Pancreas (tissue), 10 donors: Measurements from ENCODE around the gene NXPH4. TPM values are rescaled to one million over a fixed set of nuclear protein-coding genes. Genes with fewer than 3 reads are reported as not detected.

Experiments
- ATAC-seq, 4 donors: fragments of 200-7000 bp; cut with Tn5 transposase; one replicate each; pipeline versions ENCODE4 v1.8.0 to v1.9.1; 2020; ENCODE audit warnings: mild to moderate bottlenecking in 4 of 4, moderate library complexity in 4 of 4
- DNase-seq, 6 donors: peaks; one replicate each; pipeline ENCODE4 v3.0.0-alpha.2; 2020
- FAIRE-seq: peaks from 2 replicates; lab custom pipeline; 2012; peaks lifted over from hg19 to GRCh38; lab: Jason Lieb, UNC
- H3K27ac ChIP-seq, 4 donors: fragments of 200-600 bp; sonication (generic); 1 replicate in 3 of 4; 2 replicates in 1 of 4; pipeline versions ENCODE4 v1.5.0 to v1.8.0; 2020
- H3K27me3 ChIP-seq, 4 donors: fragments of 200-600 bp; one replicate each; pipeline ENCODE4 v1.8.0; 2021
- H3K36me3 ChIP-seq, 3 donors: fragments of 200-600 bp; sonication (generic) in 1 of 3; one replicate each; pipeline versions ENCODE4 v1.5.0 to v1.8.0; 2020 to 2021
- H3K4me1 ChIP-seq, 3 donors: fragments of 200-600 bp; one replicate each; pipeline ENCODE4 v1.8.0; 2021
- H3K4me3 ChIP-seq, 4 donors: fragments of 200-600 bp; sonication (generic) in 2 of 4; one replicate each; pipeline versions ENCODE4 v1.5.0 to v1.8.0; 2020 to 2021
- H3K9me3 ChIP-seq, 4 donors: fragments of 200-600 bp; one replicate each; pipeline ENCODE4 v1.8.0; 2021
- CTCF ChIP-seq, 4 donors: fragments of 200-600 bp; sonication (generic) in 3 of 4; IDR thresholded peaks; one replicate each; pipeline versions ENCODE4 v1.5.0 to v1.8.0; 2021; ENCODE audit warnings: antibody characterized with exemption in 4 of 4
- WGBS, 2 donors: extraction: QIAGEN DNeasy Blood & Tissue Kit; methylation state at CpG; one replicate each; pipeline ENCODE4 v1.1.7; 2013; 5-methylcytosine and 5-hydroxymethylcytosine counted together
- intact Hi-C, 3 donors: fragments of 100-400 bp; cut with DNase I; formaldehyde crosslinking; loops; one replicate each; pipeline versions ENCODE4 v1.11.1 to v1.14.2; 2022
- polyA plus RNA-seq, 2 donors: library from polyadenylated mRNA; stranded (reverse); fragments of 200-250 nt; gene quantifications; one replicate each; pipeline ENCODE4 v1.2.3, GENCODE V29; 2013
- total RNA-seq, 6 donors: library from RNA; stranded (reverse); fragmentation: NEBNext Ultra II Directional in 4 of 6; extraction: Animal tissue kit (Norgen Biotek cat#: 25700) in 4 of 6; gene quantifications; one replicate each; pipeline versions ENCODE4 v1.2.1 to v1.2.4, GENCODE V29; 2021 to 2023
- donor health status: healthy with polysubstance abuse.
- donor health status: DM: no; HTN: no; CAD: no; lungs with moderate emphysema.
- donor health status: DM: no; HTN: no; CAD: no.
- donor health status: control.
- donor health status: control.
- donor health status: Bipolar disorder and iron deficiency.
- donor health status: DM: yes; HTN: yes; CAD: no.
- donor health status: DM: no; HTN: no; CAD: no.
- donor health status: DM: no; HTN: no; CAD: no.
- donor health status: DM: yes; HTN: yes; CAD: no.

Gene NXPH4
- total and polyA plus RNA-seq, 8 donors: 0.28 to 3.3 (median 0.79) TPM

- H3K4me3 ChIP-seq: no peak overlapping the region
- WGBS, 2 donors: 83 to 87% methylated on average over 34 of the region's 34 CpGs
- no peak for TF ChIP-seq CTCF (IDR thresholded peaks at IDR 0.05)
- DNase-seq: no peak
- H3K36me3 ChIP-seq: no peaks in the 10 kb centered on the region
- intact Hi-C loops: no loop called here
- no peak overlapping the region for H3K27ac ChIP-seq
- no peaks in the 10 kb centered on the region for H3K27me3 ChIP-seq
- H3K4me1 ChIP-seq: no peaks in the 10 kb centered on the region
- no peak for ATAC-seq
- no peaks in the 10 kb centered on the region for H3K9me3 ChIP-seq
- FAIRE-seq: no peak
Measured at GRCh38 chr12:57195611-57196371, 20.8 kb upstream of the NXPH4 start.

- ATAC-seq (peak in 1 of 4 donors; percentile 18), DNase-seq (no peak), FAIRE-seq (no peak)
- TF ChIP-seq CTCF (IDR thresholded peaks at IDR 0.05): no peak
- no peaks in the 10 kb centered on the region for H3K36me3 ChIP-seq
- H3K4me3 ChIP-seq: no peak overlapping the region
- 59 to 75% methylated on average over 4 of the region's 4 CpGs for WGBS, 2 donors
- H3K9me3 ChIP-seq: no peaks in the 10 kb centered on the region
- no peaks in the 10 kb centered on the region for H3K4me1 ChIP-seq
- intact Hi-C loops: no loop called here
- H3K27me3 ChIP-seq: no peaks in the 10 kb centered on the region
- H3K27ac ChIP-seq: no peak overlapping the region
Measured at GRCh38 chr12:57196439-57196838, 20.2 kb upstream of the NXPH4 start.

- H3K27ac ChIP-seq: no peak overlapping the region
- 85 to 90% methylated on average over 22 of the region's 22 CpGs for WGBS, 2 donors
- DNase-seq (no peak), FAIRE-seq (no peak), ATAC-seq (no peak)
- intact Hi-C loops: no loop called here
- no peaks in the 10 kb centered on the region for H3K36me3 ChIP-seq
- no peak overlapping the region for H3K4me3 ChIP-seq
- no peaks in the 10 kb centered on the region for H3K9me3 ChIP-seq
- H3K4me1 ChIP-seq: no peaks in the 10 kb centered on the region
- TF ChIP-seq CTCF (IDR thresholded peaks at IDR 0.05): no peak
- H3K27me3 ChIP-seq: no peaks in the 10 kb centered on the region
Measured at GRCh38 chr12:57196956-57197355, 19.6 kb upstream of the NXPH4 start.

GRCh38 chr12:57198329-57198728 lies 18.3 kb upstream of the NXPH4 start:
- Histone ChIP-seq H3K4me3 (no peak overlapping the region), H3K9me3 (no peaks in the 10 kb centered on the region), H3K27ac (no peak overlapping the region), H3K36me3 (no peaks in the 10 kb centered on the region), H3K4me1 (no peaks in the 10 kb centered on the region), H3K27me3 (no peaks in the 10 kb centered on the region)
- intact Hi-C loops: no loop called here
- 91 to 95% methylated on average over 17 of the region's 17 CpGs for WGBS, 2 donors
- no peak for TF ChIP-seq CTCF (IDR thresholded peaks at IDR 0.05)
- ATAC-seq (no peak), FAIRE-seq (no peak), DNase-seq (no peak)

GRCh38 chr12:57199191-57199590 lies 17.4 kb upstream of the NXPH4 start:
- no peaks in the 10 kb centered on the region for H3K4me1 ChIP-seq
- intact Hi-C loops: no loop called here
- no peak overlapping the region for H3K27ac ChIP-seq
- DNase-seq (no peak), FAIRE-seq (no peak), ATAC-seq (no peak)
- H3K36me3 ChIP-seq: no peaks in the 10 kb centered on the region
- 83% methylated on average over 15 of the region's 15 CpGs for WGBS, 2 donors
- no peaks in the 10 kb centered on the region for H3K27me3 ChIP-seq
- no peak for TF ChIP-seq CTCF (IDR thresholded peaks at IDR 0.05)
- no peak overlapping the region for H3K4me3 ChIP-seq
- no peaks in the 10 kb centered on the region for H3K9me3 ChIP-seq
